ENCODE measurements around the gene MESD.
"Not testable (repeated sequence)": the region's sequence is repeated elsewhere in the genome, so short reads cannot be mapped to it uniquely, and the experiment has no call there.

MESD gene

DNA sequence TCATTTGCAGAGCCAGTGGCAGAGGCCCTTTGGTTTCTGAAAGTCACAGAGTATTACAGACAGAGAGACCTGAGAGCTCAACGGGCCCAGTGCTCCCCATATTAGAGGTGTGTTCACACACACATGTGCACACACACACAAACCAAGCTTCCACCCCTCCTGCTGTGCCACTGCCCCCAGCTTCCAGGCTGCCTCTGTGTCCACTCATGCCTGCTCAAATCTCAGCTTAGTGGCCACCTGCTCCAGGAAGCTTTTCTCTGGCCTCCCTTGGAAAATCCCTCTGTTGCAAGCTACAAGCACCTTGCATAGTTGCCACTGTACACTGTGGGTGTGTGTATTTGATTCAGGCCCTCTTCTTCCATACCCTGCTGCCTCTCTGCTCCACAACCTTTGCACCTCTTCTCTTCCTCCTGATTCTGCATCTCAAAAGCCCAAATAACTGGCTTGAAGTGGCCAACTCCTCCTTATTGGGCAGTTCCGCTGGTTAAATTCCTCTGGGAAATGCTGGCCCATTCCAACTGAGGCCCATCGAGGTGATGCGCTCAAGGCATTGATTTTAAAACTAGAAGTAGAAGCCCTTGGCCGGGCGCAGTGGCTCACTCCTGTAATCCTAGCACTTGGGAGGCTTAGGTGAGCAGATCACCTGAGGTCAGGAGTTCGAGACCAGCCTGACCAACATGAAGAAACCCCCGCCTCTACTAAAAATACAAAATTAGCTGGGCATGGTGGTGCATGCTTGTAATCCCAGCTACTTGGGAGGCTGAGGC, 23.0 kb downstream of the MESD start:
- DNase-seq (ENCODE audit: extremely low read depth in 1 of 2, low read depth in 1 of 2): no peak

DNA sequence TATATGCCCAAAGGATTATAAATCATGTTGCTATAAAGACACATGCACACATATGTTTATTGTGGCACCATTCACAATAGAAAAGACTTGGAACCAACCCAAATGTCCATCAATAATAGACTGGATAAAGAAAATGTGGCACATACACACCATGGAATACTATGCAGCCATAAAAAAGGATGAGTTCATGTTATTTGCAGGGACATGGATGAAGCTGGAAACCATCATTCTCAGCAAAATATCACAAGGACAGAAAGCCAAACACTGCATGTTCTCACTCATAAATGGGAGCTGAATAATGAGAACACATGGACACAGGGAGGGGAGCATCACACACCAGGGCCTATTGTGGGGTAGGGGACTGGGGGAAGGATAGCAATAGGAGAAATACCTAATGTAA, 24.2 kb downstream of the MESD start:
- DNase-seq (ENCODE audit: extremely low read depth in 1 of 2, low read depth in 1 of 2): not testable (repeated sequence)

DNA sequence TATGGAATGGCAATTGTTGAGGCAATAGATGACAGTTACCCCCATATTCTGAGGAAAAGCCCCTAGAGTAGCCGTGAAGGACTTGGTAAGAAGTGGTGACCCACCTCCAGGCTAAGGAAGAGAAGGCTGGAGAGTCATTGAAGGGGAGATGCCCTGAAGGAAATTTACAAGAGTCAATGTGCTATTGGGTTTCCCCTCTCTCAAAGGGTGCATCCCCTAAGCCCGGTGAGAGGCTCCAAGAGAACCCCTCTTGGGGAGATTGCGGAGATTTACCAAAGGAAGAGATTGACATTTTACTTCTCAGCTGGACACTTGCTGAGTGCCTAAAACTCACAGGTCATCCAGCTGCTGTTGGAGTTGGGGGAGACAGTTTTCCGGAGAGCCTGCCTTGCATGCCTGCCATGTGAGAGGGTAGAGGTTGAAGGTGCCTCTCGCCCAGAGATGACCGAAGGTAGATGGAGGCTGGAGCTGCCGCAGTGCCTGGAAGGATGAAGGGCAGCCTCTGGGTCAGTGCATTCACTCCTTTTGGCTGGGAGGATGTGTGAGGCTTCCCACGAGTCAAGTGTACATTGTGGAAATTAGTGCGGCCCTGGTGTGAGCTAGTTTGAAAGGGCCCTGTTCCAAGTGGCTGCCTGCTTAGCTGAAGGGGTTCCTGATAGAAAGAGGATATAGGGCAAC, 30.7 kb downstream of the MESD start:
- no peak for DNase-seq (ENCODE audit: extremely low read depth in 1 of 2, low read depth in 1 of 2)

DNA sequence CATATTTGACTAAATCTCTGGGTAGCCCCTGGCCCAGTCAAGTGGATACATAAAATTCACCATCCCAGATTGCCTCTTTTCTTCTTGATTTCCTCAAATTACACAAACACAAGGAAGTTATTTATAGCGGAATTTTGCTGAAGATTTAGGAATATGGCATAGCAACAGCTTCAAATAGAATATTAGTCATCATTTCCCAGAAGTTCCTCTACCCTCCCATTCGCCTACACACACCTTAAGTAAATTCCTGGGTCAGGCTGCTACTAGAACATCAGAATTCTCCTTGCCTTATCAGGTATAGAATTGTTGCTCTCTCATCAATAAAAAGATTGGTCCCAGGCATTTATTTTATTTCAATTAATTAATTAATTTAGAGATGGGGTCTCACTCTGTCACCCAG, 31.6 kb downstream of the MESD start:
- DNase-seq (ENCODE audit: extremely low read depth in 1 of 2, low read depth in 1 of 2): no peak

DNA sequence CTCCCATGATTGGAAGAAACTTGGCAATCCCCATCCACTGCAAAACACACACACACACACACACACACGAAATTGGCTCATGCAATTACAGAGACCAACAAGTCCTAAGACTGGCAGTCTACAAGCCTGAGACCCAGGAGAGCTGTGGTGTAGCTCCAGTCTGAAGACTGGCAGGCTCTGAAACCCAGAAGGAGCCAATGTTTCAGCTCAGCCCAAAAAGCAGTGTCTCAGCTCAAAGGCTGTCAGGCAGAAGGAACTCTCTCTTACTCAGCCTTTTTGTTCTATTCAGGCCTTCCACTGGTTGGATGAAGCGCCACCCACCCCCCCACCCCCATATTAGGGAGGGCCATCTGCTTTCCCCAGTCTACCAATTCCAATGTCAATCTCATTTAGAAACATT, 32.1 kb downstream of the MESD start:
- DNase-seq (ENCODE audit: extremely low read depth in 1 of 2, low read depth in 1 of 2): no peak

DNA sequence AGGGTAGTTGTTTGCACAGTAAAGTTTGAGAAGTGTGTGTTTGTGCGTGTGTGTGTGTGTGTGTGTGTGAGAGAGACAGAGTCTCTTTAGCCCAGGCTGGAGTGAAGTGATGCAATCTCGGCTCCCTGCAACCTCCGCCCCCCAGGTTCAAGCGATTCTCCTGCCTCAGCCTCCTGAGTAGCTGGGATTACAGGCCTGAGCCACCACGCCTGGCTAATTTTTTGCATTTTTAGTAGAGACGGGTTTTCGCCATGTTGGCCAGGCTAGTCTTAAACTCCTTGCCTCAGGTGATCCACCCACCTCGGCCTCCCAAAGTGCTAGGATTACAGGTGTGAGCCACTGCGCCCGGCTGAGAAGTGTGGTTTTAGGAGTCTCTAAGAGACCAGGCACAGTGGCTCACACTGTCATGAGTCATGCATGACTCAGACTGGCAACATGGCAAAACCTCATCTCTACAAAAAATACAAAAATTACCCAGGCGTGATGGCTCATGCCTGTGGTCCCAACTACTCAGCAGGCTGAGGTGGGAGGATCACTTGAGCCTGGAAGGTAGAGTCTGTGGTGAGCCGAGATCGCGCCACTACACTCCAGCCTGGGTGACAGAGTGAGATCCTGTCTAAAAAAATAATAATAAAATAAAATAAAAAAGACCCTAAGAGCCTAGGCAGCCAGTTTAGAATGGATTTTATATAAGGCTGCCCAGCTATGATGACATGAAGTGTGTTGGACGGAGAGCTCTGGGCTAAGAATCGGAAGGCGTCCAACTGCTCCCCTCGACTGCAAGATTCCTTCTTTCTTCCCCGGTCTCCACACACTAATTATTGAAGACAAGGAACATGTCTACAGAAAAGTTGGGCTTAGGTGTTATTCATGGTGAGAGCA, 33.8 kb downstream of the MESD start:
- peak; percentile 43 to 64 for DNase-seq (ENCODE audit: extremely low read depth in 1 of 2, low read depth in 1 of 2)

DNA sequence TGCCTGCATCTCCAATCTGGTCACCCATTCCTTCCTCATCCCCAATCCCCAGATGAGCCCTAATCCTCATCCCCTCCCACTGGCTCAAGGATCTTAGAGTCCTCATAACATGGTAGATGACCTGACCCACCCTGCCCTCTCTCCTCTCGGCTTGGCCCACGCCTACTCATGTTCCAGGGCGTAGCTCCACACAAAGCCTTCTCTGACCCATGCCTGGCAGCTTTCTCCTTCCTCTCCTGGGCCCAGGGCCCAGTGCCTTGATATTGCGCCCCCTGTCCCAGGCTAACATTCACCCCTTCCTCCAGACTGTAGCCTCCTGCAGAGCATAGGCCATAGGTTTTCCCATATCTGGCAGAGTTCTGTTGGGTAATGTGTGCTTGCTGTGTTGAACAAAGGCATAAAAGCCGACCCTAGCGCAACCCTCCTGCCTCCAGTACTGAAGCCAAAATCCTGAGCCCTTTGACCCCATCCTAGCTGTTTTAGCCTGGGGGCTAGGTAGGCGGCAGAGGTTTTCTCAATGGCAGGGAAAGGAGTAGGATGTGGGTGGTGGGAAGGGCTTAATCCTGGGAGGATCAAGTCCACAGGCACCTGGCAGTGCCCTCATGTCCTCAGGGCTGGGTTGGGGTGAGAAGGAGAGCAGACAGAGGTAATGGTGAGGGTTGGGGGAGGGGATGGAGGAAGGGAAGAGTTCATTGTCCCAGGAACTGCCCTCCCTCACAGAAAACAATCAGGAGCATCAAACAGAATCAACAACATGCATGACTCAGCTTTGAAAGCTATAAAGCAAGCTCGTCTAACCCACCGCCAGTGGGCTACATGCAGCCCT, 35.5 kb downstream of the MESD start:
- no peak for DNase-seq (ENCODE audit: extremely low read depth in 1 of 2, low read depth in 1 of 2)

DNA sequence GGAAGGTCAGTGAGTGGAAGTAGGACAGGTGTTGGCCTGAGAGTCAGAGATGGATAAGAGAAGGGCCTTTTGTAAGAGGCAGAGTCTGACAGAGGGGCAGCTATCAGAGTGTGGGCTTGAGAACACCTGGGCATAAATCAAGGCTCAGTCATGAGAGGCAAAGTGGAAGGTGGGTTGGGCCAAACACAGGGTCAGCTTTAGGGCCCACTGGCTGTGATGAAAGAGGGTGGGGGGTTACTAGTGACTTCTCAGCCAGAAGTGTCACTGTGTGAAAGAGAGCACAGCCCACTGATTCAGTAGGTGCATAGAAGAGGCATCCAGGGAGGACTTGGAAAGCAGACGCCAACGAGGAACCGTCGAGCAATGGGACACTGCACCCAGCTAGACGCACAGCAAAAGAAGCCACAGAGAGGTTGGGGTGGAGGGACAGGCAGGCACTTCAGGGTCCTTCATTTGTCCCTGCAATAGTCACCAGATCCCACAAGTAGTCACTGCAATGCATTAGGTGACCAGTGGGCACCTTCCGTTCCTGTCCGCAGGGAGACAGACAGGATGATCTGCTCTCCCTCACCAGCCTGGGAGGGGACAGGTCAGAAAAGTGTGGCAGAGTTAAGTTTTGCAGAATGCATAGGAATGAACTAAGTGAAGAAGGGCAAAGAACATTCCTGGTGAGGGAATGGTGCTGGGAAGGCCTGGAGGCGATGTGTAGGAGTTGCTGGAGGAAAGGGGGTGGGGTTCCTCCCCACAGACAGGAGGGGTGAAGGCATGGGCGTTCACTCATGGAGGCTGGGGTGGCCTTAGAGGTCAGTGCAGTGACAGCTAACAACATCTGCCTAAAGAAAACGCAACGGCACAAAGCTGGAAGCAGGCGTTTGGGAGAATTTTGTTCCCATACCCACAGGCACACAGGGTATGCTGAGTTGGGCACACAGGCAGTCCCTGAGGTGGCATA, 36.3 kb downstream of the MESD start:
- no peak for DNase-seq (ENCODE audit: extremely low read depth in 1 of 2, low read depth in 1 of 2)

DNA sequence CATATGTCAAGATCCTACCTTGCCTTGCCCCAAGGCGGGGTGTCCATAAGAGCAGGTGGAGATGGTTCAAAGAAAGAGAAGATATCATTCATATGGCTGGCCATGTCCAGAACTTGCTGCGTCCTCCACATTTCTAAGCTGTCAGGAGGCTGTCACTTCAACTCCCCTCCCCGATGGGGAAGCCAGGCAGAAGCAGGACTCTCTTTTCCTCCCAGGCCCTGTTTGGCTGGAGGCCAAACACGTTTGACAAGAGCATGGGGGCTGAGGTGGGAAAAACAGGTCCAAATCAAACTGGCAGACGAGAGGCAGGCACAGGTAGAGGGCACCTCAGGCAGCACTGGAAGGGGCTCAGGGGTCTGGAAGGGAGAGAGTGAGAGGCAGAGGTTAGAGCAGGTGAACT, 37.7 kb downstream of the MESD start:
- no peak for DNase-seq (ENCODE audit: extremely low read depth in 1 of 2, low read depth in 1 of 2)

DNA sequence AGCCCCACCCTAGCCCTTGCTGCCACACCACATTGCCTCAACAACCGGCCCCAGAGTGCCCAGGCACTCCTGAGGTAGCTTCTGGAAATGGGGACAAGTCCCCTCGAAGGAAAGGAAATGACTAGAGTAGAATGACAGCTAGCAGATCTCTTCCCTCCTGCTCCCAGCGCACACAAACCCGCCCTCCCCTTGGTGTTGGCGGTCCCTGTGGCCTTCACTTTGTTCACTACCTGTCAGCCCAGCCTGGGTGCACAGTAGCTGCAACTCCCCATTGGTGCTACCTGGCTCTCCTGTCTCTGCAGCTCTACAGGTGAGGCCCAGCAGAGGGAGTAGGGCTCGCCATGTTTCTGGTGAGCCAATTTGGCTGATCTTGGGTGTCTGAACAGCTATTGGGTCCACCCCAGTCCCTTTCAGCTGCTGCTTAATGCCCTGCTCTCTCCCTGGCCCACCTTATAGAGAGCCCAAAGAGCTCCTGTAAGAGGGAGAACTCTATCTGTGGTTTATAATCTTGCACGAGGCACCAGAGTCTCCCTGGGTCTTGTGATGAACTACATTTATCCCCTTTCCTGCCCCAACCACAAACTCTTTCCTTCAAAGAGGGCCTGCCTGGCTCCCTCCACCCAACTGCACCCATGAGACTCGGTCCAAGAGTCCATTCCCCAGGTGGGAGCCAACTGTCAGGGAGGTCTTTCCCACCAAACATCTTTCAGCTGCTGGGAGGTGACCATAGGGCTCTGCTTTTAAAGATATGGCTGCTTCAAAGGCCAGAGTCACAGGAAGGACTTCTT, 39.1 kb downstream of the MESD start:
- no peak for DNase-seq (ENCODE audit: extremely low read depth in 1 of 2, low read depth in 1 of 2)

DNA sequence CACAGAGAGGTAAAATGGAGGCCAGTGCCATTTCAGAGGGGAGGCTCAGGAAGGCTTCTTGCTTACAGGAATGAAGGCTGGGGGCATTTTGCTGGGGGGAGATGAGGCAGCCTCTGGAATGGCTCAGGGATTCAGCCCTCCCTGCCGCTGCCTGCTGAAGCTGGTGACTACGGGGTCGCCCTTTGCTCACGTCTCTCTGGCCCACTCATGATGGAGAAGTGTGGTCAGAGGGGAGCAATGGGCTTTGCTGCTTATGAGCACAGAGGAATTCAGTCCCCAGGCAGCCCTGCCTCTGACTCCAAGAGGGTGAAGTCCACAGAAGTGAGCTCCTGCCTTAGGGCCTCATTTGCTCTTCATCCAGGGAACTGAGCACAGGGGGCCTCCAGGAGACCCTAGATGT, 39.9 kb downstream of the MESD start:
- DNase-seq (ENCODE audit: extremely low read depth in 1 of 2, low read depth in 1 of 2): no peak

DNA sequence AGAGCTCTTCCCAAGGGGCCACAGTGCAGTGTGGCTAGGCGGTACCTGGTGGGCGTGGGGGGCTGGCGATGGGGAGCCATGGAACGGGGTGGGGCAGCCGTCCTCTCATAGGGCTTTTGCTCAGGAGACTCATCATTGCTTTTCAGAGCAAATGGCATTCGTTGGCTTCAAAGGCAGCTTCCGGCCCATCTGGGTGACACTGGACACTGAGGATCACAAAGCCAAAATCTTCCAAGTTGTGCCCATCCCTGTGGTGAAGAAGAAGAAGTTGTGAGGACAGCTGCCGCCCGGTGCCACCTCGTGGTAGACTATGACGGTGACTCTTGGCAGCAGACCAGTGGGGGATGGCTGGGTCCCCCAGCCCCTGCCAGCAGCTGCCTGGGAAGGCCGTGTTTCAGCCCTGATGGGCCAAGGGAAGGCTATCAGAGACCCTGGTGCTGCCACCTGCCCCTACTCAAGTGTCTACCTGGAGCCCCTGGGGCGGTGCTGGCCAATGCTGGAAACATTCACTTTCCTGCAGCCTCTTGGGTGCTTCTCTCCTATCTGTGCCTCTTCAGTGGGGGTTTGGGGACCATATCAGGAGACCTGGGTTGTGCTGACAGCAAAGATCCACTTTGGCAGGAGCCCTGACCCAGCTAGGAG, 40.8 kb downstream of the MESD start:
- no peak for DNase-seq (ENCODE audit: extremely low read depth in 1 of 2, low read depth in 1 of 2)

DNA sequence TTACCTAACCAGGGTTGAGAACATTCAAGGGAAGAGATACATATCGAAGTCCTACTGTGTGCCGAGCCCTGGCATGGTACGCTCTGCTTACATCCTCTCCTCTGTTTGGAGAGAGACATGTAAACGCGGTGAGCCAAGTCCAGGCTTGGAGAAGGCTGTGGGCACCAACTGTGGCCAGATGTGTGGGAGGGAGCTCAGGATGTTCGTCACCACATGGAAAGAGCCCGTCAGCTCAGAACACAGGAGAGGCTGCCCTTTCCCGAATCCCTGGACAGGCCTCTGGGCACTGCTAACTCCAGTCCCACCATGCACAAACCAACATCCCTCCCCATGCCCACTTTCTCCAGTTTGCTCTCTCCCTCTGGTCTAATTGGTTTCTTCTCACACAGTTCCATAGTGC, 43.0 kb downstream of the MESD start:
- DNase-seq (ENCODE audit: extremely low read depth in 1 of 2, low read depth in 1 of 2): no peak

DNA sequence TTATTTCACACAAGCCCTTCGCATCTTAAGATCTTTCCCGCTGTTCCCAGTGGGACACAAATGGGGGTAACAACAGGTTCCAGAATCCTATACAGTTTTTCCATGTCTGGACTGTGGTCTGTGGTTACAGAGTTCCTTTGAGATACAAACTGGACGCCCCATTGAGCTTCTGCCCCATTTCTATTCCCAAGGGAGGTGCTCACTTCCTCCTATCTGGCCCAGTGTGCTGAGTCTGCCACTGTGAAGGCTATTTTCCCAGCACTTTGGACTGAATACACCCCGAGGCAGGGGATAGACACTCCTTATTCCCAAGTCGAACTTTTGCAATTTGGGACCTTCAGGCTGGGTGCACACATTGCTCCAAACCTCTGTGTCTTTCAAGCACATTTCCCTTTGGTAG, 44.0 kb downstream of the MESD start:
- DNase-seq (ENCODE audit: extremely low read depth in 1 of 2, low read depth in 1 of 2): no peak

DNA sequence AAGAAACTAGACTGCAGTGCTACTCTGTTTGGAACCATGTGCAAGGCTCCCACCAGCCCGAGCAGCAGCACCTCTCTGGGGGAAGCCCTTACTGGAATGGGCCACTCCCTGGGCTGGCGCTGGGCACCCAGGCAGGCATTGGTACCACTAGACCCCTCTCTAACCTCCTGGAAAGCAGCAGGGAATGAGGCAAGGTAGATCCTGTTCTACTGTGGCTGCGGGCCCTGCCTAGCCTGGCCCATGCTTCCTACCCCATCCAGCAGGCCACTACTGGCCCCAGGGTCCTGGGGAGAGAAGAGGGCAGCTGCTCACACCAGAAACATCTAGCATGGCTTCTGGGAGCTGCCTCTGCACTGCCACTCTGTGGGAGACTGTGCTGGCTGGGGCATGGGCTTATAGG, 44.8 kb downstream of the MESD start:
- DNase-seq (ENCODE audit: extremely low read depth in 1 of 2, low read depth in 1 of 2): no peak

DNA sequence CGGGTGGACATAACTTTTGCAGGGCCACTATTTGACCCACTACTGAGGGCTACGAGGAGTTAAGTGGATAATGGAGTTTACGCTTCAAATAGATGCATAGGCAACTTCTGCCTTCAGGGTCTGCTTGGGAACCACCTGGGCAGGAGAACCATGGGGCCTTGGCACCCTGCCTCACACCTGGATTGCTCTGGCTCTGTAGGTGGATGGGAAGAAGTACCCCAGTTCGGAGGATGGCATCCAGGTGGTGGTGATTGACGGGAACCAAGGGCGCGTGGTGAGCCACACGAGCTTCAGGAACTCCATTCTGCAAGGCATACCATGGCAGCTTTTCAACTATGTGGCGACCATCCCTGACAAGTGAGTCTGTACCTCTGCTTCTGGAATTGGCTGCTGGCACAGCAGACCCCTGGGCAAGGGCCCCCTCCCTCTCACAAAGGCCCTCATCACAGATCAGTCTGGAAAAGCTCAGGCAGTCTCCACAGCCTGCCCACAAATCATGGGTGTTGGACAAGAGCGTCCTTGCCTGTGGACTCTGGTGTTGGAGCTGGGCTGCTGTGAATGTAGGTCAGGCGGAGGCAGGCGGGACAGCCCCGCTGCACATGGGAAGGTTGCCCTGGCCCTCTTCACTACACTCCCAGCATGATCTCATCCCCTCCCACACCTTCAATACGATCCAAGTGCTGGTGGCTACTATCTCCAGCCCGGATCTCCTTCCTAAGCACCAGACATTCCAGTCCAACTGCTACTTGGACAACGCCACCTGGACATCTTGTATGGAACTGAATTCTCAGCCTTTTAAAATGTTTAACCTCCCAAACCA, 46.7 kb downstream of the MESD start:
- DNase-seq (ENCODE audit: extremely low read depth in 1 of 2, low read depth in 1 of 2): no peak

DNA sequence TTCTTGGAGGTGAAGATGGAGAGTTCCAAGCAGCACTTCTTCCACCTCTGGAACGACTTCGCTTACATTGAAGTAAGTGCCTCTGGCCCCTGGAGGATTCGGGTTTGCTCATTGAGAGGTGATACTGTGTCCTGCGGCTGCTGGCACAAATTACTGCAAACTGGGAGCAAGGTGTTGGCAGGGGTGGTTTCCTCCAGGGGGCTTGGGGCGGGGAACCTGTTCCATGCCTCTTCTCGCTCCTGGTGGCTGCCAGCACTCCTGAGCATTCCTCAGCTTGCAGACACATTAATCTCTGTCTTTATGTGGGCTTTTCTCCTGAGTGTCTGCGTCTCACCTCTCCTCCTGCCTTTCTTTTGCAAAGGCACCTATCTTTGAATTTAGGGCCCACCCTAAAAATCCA, 47.4 kb downstream of the MESD start:
- DNase-seq (ENCODE audit: extremely low read depth in 1 of 2, low read depth in 1 of 2): no peak

DNA sequence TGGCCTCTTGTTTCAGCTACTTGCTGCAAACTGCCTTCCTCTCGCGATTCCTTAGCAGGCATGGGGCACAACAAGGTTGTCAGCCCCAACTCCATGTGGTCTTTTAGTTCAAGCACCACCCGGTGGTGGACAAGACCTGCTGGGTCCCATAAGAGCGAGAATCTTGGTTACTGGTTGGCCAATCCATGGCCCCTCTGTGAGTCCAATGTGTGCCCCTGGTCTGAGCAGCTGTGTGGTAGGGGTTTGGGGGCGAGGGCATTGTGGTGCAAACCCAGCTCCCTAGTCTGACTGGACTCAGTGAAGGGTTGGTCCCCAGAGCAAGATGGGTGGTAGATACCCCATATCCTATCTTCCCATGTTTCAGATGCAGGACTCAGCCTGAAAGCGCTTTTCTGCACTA, 48.8 kb downstream of the MESD start:
- no peak for DNase-seq (ENCODE audit: extremely low read depth in 1 of 2, low read depth in 1 of 2)

All from stimulated activated CD8-positive, alpha-beta memory T cell treated with anti-CD3 and anti-CD28 coated beads, Interleukin-7, amount 100 ng/mL, for 48 hours (primary cell).